Bronchial epithelial cell (primary cell): Measurements from ENCODE around the gene TMEM81. TPM values are rescaled to one million over a fixed set of nuclear protein-coding genes. Genes with fewer than 3 reads are reported as not detected.

Experiments used
- DNase-seq: peaks from one replicate; pipeline ENCODE4 v3.0.0-alpha.2; 2010; ENCODE audit warnings: low read depth
- FAIRE-seq: peaks from 2 replicates; lab custom pipeline; 2011; peaks lifted over from hg19 to GRCh38; lab: Jason Lieb, UNC
- H3K27me3 ChIP-seq: 2 replicates; pipeline ENCODE4 v1.5.1; 2011; ENCODE audit warnings: low read length; ENCODE audit not compliant: control insufficient read depth, insufficient read depth
- H3K36me3 ChIP-seq: 2 replicates; pipeline ENCODE4 v1.5.1; 2011; ENCODE audit warnings: low read length; ENCODE audit not compliant: control insufficient read depth, insufficient read depth
- H3K4me3 ChIP-seq: 2 replicates; pipeline ENCODE4 v1.5.1; 2011; ENCODE audit warnings: mild to moderate bottlenecking, low read depth, low read length, control low read depth
- total RNA-seq: library from RNA; depleted of rRNA; stranded (reverse); fragments of >200 nt; gene quantifications from 2 replicates; pipeline ENCODE4 v1.2.1, GENCODE V29; 2014
- TF ChIP-seq, protein P1 (sequence below): IDR thresholded peaks from 2 replicates; pipeline ENCODE4 v1.5.1; 2011; ENCODE audit warnings: mild to moderate bottlenecking, moderate library complexity, low read length, control low read depth, inconsistent platforms; ENCODE audit not compliant: insufficient read depth, severe bottlenecking

TMEM81 gene
- total RNA-seq, 1 donor from 2014 or later: 1.6 TPM

DNA sequence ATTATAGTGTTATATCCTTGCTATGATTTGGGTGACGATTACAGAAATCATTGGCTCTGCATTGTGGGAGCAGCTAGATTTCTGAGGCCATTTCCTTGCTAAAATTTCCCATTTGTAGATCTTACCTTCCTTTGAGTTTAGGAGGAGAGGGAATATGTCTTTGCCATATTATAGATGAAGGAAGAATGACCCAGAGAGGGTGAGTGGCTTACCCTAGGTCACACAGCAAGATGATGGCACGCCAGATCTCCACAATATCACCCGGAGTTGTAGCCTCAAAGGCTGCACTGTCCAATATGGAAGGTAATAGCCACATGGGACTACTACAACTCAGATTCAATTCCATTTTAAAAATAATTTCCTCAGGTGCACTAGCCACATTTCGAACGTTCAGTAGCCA, 31.0 kb downstream of the TMEM81 start:
- H3K4me3 ChIP-seq: no peak overlapping the region
- DNase-seq: no peak
- TF ChIP-seq, protein P1, sequence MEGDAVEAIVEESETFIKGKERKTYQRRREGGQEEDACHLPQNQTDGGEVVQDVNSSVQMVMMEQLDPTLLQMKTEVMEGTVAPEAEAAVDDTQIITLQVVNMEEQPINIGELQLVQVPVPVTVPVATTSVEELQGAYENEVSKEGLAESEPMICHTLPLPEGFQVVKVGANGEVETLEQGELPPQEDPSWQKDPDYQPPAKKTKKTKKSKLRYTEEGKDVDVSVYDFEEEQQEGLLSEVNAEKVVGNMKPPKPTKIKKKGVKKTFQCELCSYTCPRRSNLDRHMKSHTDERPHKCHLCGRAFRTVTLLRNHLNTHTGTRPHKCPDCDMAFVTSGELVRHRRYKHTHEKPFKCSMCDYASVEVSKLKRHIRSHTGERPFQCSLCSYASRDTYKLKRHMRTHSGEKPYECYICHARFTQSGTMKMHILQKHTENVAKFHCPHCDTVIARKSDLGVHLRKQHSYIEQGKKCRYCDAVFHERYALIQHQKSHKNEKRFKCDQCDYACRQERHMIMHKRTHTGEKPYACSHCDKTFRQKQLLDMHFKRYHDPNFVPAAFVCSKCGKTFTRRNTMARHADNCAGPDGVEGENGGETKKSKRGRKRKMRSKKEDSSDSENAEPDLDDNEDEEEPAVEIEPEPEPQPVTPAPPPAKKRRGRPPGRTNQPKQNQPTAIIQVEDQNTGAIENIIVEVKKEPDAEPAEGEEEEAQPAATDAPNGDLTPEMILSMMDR: no peak
- peaks cover 5% of the 10 kb centered on the region for H3K27me3 ChIP-seq
- H3K36me3 ChIP-seq: no peaks in the 10 kb centered on the region
- FAIRE-seq: no peak

DNA sequence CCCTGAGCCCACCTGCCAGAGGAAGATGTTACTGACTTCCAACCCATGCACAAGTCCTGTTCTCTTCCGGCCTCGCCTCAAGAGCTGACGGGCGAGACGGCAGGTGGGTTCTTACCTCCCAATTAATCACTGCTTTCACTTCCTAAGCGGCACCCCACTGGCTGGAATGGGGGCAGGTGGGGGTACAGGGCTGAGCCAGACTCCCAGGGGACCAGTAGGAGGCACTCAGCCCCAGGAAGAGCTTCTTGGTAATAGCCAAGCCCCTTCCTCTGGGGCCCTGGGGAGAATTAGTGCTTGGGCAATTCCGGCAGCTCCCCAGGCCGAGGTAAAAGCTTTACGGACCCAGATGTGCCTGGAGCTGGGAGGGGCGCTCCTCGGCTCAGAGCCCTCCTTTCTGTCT, 31.6 kb downstream of the TMEM81 start:
- peaks cover 4% of the 10 kb centered on the region for H3K27me3 ChIP-seq
- H3K36me3 ChIP-seq: no peaks in the 10 kb centered on the region
- DNase-seq (no peak), FAIRE-seq (no peak)
- TF ChIP-seq, protein P1: no peak
- no peak overlapping the region for H3K4me3 ChIP-seq

DNA sequence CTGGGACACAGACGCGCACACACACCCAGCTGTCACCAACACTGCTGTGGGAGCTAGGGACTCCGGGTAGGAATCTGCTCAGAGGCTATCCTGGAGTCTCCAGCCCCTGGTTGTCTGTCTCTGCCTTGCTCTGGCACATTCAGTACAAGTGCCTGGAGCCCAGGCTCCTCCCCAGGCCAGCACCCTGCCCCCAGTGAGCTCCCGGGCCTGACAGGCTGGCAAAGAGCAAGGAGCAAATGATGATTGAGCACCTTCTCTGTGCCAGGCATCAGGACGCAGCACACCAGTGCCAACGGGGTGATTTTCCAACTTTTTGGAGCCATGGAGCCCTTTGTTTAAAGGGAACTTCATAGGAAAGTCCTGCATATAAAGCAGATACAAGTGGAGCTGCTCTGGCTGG, 34.8 kb downstream of the TMEM81 start:
- TF ChIP-seq, protein P1: no peak
- Histone ChIP-seq H3K36me3 (no peaks in the 10 kb centered on the region), H3K4me3 (no peak overlapping the region), H3K27me3 (peaks cover 22% of the 10 kb centered on the region)
- FAIRE-seq (no peak), DNase-seq (no peak)

DNA sequence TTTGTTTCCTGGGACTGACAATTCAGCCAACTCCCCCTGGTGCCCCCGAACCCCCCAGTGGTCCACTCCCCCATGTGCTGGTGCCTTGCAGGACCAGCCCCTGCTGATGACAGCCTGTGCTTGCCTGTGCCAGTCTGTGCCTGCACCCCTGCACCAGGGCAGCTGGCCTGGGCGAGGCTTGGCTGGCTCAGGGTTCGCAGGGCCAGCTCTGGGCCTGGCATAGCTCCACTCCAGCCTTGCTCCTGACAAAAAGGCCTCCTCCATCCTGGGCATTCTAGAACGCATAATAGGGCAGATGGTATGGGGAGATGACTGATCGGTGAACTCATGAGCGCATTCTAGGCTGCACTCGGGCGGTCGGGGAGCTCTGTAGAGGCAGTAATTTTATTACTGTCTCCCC, 35.9 kb downstream of the TMEM81 start:
- TF ChIP-seq, protein P1: no peak
- no peak for FAIRE-seq
- Histone ChIP-seq H3K4me3 (no peak overlapping the region), H3K27me3 (peaks cover 29% of the 10 kb centered on the region), H3K36me3 (no peaks in the 10 kb centered on the region)
- DNase-seq: no peak

DNA sequence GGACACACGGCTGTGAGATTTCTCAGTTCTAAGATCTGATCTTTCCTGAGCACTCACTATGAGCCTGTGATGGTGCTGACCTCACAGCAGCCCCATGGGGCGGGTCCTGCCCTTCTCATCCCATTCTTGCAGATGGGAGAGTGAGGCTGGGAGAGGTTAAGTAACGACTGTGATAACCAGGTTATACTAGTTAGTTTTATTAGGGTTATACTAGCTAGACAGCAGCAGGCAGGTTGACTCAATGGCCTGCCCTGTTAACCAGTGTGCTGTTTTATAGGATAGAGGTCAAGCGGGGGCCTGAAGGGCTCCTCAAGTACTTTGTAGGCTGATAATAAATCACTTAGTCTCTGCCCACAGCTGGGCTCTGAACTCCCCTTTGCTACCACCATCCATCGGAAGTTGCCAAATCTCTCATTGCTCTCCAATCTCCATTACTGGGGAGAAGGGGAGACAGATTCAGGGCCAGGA, 36.5 kb downstream of the TMEM81 start:
- peaks cover 29% of the 10 kb centered on the region for H3K27me3 ChIP-seq

DNA sequence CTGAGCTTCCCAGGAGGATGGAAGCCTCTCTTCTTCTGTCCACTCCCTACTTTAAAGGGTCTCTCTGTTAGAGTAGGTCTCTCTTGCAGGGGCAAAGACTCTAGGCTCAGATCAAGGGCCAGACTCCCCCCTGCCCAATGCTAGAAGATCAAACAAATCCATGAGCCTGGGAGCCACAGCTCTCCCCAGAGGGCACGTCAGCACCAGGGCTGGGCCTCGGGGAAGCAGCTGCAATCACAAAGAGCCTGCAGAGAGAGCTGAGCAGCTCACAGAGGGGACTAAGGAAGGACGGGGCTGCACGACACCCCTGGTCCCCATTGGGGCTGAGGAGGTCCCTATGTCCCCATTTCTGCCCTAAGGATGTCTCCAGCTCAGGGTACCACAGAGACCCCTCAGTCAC, 37.4 kb downstream of the TMEM81 start:
- FAIRE-seq: no peak
- no peak overlapping the region for H3K4me3 ChIP-seq
- no peaks in the 10 kb centered on the region for H3K36me3 ChIP-seq
- H3K27me3 ChIP-seq: peaks cover 33% of the 10 kb centered on the region
- no peak for DNase-seq
- TF ChIP-seq, protein P1: no peak

More for the DNA sequence above, 36.5 kb downstream of the TMEM81 start:
- FAIRE-seq (no peak), DNase-seq (no peak)
- TF ChIP-seq, protein P1: no peak
- Histone ChIP-seq H3K4me3 (no peak overlapping the region), H3K36me3 (no peaks in the 10 kb centered on the region)
